WTC11 (cell line): ENCODE results near the gene CPNE4. TPM values are rescaled to one million over a fixed set of nuclear protein-coding genes. Genes with fewer than 3 reads are reported as not detected.

Experiments used
- ATAC-seq: fragments of 200-7000 bp; cut with Tn5 transposase; 2 replicates; pipeline ENCODE4 v1.10.0; 2021; ENCODE audit warnings: mild to moderate bottlenecking, moderate library complexity
- CTCF ChIA-PET: fragments of 300-600 bp; sonication (Branson Sonifier 250); formaldehyde crosslinking; loops from one replicate; lab custom pipeline; 2021; ENCODE audit warnings: antibody characterized with exemption; lab: Charles Lee
- POLR2A ChIA-PET: fragments of 350-600 bp; sonication (Branson Sonifier 250); formaldehyde crosslinking; loops from one replicate; lab custom pipeline; 2021; ENCODE audit warnings: antibody characterized with exemption; lab: Charles Lee
- DNase-seq: peaks from one replicate; pipeline ENCODE4 v3.0.0; 2021; ENCODE audit warnings: low spot score
- H3K27ac Mint-ChIP-seq: 2 replicates; pipeline ENCODE4 v1.8.0; 2021; ENCODE audit warnings: mixed read lengths
- H3K27me3 Mint-ChIP-seq: 2 replicates; pipeline ENCODE4 v1.8.0; 2021; ENCODE audit warnings: low read depth, mild to moderate bottlenecking, moderate library complexity, mixed read lengths
- H3K36me3 Mint-ChIP-seq: 2 replicates; pipeline ENCODE4 v1.8.0; 2021; ENCODE audit warnings: mixed read lengths
- H3K4me1 Mint-ChIP-seq: 2 replicates; pipeline ENCODE4 v1.8.0; 2022; ENCODE audit warnings: mixed read lengths
- H3K4me3 Mint-ChIP-seq: 2 replicates; pipeline ENCODE4 v1.8.0; 2021; ENCODE audit warnings: mild to moderate bottlenecking, moderate library complexity, mixed read lengths
- H3K9me3 Mint-ChIP-seq: 2 replicates; pipeline ENCODE4 v1.8.0; 2021; ENCODE audit warnings: mixed read lengths
- ARID4B ChIP-seq: sonication (generic); formaldehyde crosslinking; IDR thresholded peaks from 2 replicates; pipeline ENCODE4 v1.8.0; 2023; ENCODE audit warnings: missing genetic modification reagents, mild to moderate bottlenecking, borderline replicate concordance
- CBFB ChIP-seq: sonication (generic); formaldehyde crosslinking; IDR thresholded peaks from 2 replicates; pipeline ENCODE4 v1.8.1; 2022; ENCODE audit warnings: mild to moderate bottlenecking, low read depth, missing genetic modification reagents
- CREB1 ChIP-seq: sonication (generic); formaldehyde crosslinking; IDR thresholded peaks from 2 replicates; pipeline ENCODE4 v1.8.0; 2023; ENCODE audit warnings: mild to moderate bottlenecking, missing genetic modification reagents
- FOXJ3 ChIP-seq: sonication (generic); formaldehyde crosslinking; IDR thresholded peaks from 2 replicates; pipeline ENCODE4 v1.9.0; 2021; ENCODE audit warnings: missing genetic modification reagents, mild to moderate bottlenecking, borderline replicate concordance
- GTF2I ChIP-seq: fragments of 250-450 bp; sonication (Bioruptor Pico); conservative IDR thresholded peaks from 2 replicates; pipeline ENCODE4 v1.4.0; 2021; ENCODE audit warnings: mild to moderate bottlenecking
- HMGA2 ChIP-seq: fragments of 250-450 bp; sonication (Bioruptor Pico); IDR thresholded peaks from 2 replicates; pipeline ENCODE4 v1.4.0; 2021; ENCODE audit warnings: mild to moderate bottlenecking, moderate library complexity
- IRF2 ChIP-seq: sonication (generic); formaldehyde crosslinking; IDR thresholded peaks from 2 replicates; pipeline ENCODE4 v1.8.0; 2022; ENCODE audit warnings: low read depth, missing genetic modification reagents, borderline replicate concordance
- JAZF1 ChIP-seq: fragments of 250-450 bp; sonication (Bioruptor Pico); IDR thresholded peaks from 2 replicates; pipeline ENCODE4 v1.9.0; 2021; ENCODE audit warnings: moderate library complexity, mild to moderate bottlenecking, inconsistent platforms
- KAT7 ChIP-seq: sonication (generic); formaldehyde crosslinking; IDR thresholded peaks from 2 replicates; pipeline ENCODE4 v1.8.1; 2023; ENCODE audit warnings: missing genetic modification reagents, mild to moderate bottlenecking, borderline replicate concordance
- MXD4 ChIP-seq: fragments of 250-450 bp; sonication (Bioruptor Pico); IDR thresholded peaks from 2 replicates; pipeline ENCODE4 v1.8.0; 2021; ENCODE audit warnings: mild to moderate bottlenecking, moderate library complexity, borderline replicate concordance
- MYBL2 ChIP-seq: sonication (generic); formaldehyde crosslinking; IDR thresholded peaks from 2 replicates; pipeline ENCODE4 v1.8.1; 2023; ENCODE audit warnings: mild to moderate bottlenecking, moderate library complexity, missing genetic modification reagents
- NFE2L1 ChIP-seq: sonication (generic); formaldehyde crosslinking; IDR thresholded peaks from 2 replicates; pipeline ENCODE4 v1.8.1; 2023; ENCODE audit warnings: missing genetic modification reagents
- NR2C2 ChIP-seq: sonication (generic); formaldehyde crosslinking; IDR thresholded peaks from 2 replicates; pipeline ENCODE4 v1.8.0; 2022; ENCODE audit warnings: mild to moderate bottlenecking, missing genetic modification reagents
- PRDM15 ChIP-seq: sonication (generic); formaldehyde crosslinking; IDR thresholded peaks from 2 replicates; pipeline ENCODE4 v1.8.0; 2022; ENCODE audit warnings: missing genetic modification reagents
- PREB ChIP-seq: sonication (generic); formaldehyde crosslinking; IDR thresholded peaks from 2 replicates; pipeline ENCODE4 v1.8.1; 2022; ENCODE audit warnings: mild to moderate bottlenecking, missing genetic modification reagents, moderate library complexity, borderline replicate concordance
- RELA ChIP-seq: sonication (generic); formaldehyde crosslinking; IDR thresholded peaks from 2 replicates; pipeline ENCODE4 v1.8.1; 2022; ENCODE audit warnings: missing genetic modification reagents, mild to moderate bottlenecking, borderline replicate concordance
- TEAD1 ChIP-seq: sonication (generic); formaldehyde crosslinking; IDR thresholded peaks from 2 replicates; pipeline ENCODE4 v1.8.0; 2022; ENCODE audit warnings: mild to moderate bottlenecking, missing genetic modification reagents
- TEAD4 ChIP-seq: sonication (generic); formaldehyde crosslinking; IDR thresholded peaks from 2 replicates; pipeline ENCODE4 v1.8.0; 2022; ENCODE audit warnings: mild to moderate bottlenecking, missing genetic modification reagents
- ZMAT4 ChIP-seq: fragments of 250-450 bp; sonication (Bioruptor Pico); IDR thresholded peaks from 2 replicates; pipeline ENCODE4 v1.9.0; 2021; ENCODE audit warnings: mild to moderate bottlenecking
- ZNF138 ChIP-seq: sonication (generic); formaldehyde crosslinking; conservative IDR thresholded peaks from 2 replicates; pipeline ENCODE4 v1.8.1; 2022; ENCODE audit warnings: mild to moderate bottlenecking, moderate library complexity, missing genetic modification reagents
- ZNF423 ChIP-seq: fragments of 250-450 bp; sonication (Bioruptor Pico); IDR thresholded peaks from 2 replicates; pipeline ENCODE4 v2.1.2; 2022; ENCODE audit warnings: mild to moderate bottlenecking, moderate library complexity
- total RNA-seq: library from RNA; stranded (reverse); gene quantifications from 3 replicates; pipeline ENCODE4 v1.2.3, GENCODE V29; 2021
- TF ChIP-seq, protein P1 (sequence below): sonication (generic); formaldehyde crosslinking; IDR thresholded peaks from 2 replicates; pipeline ENCODE4 v1.8.1; 2022; ENCODE audit warnings: low read depth, missing genetic modification reagents, borderline replicate concordance
- TF ChIP-seq, protein P2 (sequence below): sonication (generic); formaldehyde crosslinking; conservative IDR thresholded peaks from 2 replicates; pipeline ENCODE4 v1.8.1; 2022; ENCODE audit warnings: mild to moderate bottlenecking, missing genetic modification reagents

Gene CPNE4
- total RNA-seq, 1 experiment from 2014 or later, result 2.4 TPM

- DNase-seq (no peak), ATAC-seq (no peak)
- ChIA-PET CTCF (no interaction called here), POLR2A (interaction anchor here (0.7 kb wide), 1 partner anchor 531 kb away, joined by 3 read pairs; no protein-coding TSS in a partner anchor)
- Mint-ChIP-seq H3K4me1 (peaks cover 5% of the 10 kb centered on the region; the same call in 1 of the 2 replicates), H3K27me3 (no peaks in the 10 kb centered on the region), H3K36me3 (peaks cover 6% of the 10 kb centered on the region), H3K27ac (no peak overlapping the region), H3K4me3 (no peak overlapping the region), H3K9me3 (peaks cover 8% of the 10 kb centered on the region)
- TF ChIP-seq FOXJ3 (CRISPR knock-in tag) (no peak), CBFB (no peak), TEAD1 (CRISPR knock-in tag) (no peak), PRDM15 (CRISPR knock-in tag) (no peak), TEAD4 (CRISPR knock-in tag) (no peak), NFE2L1 (CRISPR knock-in tag) (no peak), CREB1 (CRISPR knock-in tag) (no peak), MYBL2 (CRISPR knock-in tag) (no peak), ZNF138 (no peak), HMGA2 (no peak), RELA (no peak)
These were observed 153.0 kb downstream of the CPNE4 start for GRCh38 chr3:131881777-131882176.

DNA sequence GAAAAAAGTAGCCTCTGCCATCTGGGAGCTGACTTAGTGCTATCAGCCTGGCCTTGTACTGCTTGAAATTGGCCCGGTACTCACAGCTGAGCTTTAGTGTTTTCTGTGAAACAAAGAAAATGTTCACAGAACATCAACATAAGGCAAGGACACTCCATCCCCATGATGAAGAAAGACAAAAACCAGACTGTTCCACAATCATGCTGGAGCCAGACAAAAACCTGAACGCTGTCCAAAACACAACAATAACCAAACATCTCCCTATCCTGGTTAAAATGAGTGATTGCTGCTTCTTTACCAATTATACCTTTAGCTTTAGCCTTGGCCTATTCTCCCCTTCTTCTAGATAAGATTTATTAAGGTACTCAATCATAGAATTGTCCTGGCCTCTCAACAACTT is 153.9 kb downstream of the CPNE4 start:
- no peaks in the 10 kb centered on the region; the same call in 1 of the 2 replicates for H3K9me3 Mint-ChIP-seq
- no peak for DNase-seq
- no peaks in the 10 kb centered on the region for H3K36me3 Mint-ChIP-seq
- ChIA-PET POLR2A (interaction anchor here (0.5 kb wide), 1 partner anchor 436 kb away, joined by 3 read pairs; the partner anchor contains the start of gene ACP3), CTCF (no interaction called here)
- H3K27me3 Mint-ChIP-seq, result no peaks in the 10 kb centered on the region
- no peak for TF ChIP-seq JAZF1
- TF ChIP-seq, protein P1, sequence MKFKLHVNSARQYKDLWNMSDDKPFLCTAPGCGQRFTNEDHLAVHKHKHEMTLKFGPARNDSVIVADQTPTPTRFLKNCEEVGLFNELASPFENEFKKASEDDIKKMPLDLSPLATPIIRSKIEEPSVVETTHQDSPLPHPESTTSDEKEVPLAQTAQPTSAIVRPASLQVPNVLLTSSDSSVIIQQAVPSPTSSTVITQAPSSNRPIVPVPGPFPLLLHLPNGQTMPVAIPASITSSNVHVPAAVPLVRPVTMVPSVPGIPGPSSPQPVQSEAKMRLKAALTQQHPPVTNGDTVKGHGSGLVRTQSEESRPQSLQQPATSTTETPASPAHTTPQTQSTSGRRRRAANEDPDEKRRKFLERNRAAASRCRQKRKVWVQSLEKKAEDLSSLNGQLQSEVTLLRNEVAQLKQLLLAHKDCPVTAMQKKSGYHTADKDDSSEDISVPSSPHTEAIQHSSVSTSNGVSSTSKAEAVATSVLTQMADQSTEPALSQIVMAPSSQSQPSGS, result no peak
- no peak for TF ChIP-seq NR2C2 (CRISPR knock-in tag)
- TF ChIP-seq GTF2I, result no peak
- no peak for TF ChIP-seq ARID4B (CRISPR knock-in tag)
- no peak for TF ChIP-seq ZNF423 (CRISPR knock-in tag)
- no peak for TF ChIP-seq IRF2
- no peak for TF ChIP-seq KAT7 (CRISPR knock-in tag)
- TF ChIP-seq MXD4, result no peak
- TF ChIP-seq ZMAT4 (CRISPR knock-in tag), result no peak
- TF ChIP-seq, protein P2, sequence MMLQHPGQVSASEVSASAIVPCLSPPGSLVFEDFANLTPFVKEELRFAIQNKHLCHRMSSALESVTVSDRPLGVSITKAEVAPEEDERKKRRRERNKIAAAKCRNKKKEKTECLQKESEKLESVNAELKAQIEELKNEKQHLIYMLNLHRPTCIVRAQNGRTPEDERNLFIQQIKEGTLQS (CRISPR knock-in tag), result no peak
- TF ChIP-seq PREB, result no peak
- ATAC-seq, result no peak
- H3K4me3 Mint-ChIP-seq, result no peak overlapping the region
- no peak overlapping the region for H3K27ac Mint-ChIP-seq
- H3K4me1 Mint-ChIP-seq, result peaks cover 3% of the 10 kb centered on the region; the same call in 1 of the 2 replicates
